ENCODE results near the gene CD55. TPM values are rescaled to one million over a fixed set of nuclear protein-coding genes. Genes with fewer than 3 reads are reported as not detected.

The CD55 gene
- total and polyA plus RNA-seq, 2 of the 13 experiments (the other 11 are each of a cell fraction or from before 2014, with no cell fraction given), result 6.0 to 56.0 TPM

DNA sequence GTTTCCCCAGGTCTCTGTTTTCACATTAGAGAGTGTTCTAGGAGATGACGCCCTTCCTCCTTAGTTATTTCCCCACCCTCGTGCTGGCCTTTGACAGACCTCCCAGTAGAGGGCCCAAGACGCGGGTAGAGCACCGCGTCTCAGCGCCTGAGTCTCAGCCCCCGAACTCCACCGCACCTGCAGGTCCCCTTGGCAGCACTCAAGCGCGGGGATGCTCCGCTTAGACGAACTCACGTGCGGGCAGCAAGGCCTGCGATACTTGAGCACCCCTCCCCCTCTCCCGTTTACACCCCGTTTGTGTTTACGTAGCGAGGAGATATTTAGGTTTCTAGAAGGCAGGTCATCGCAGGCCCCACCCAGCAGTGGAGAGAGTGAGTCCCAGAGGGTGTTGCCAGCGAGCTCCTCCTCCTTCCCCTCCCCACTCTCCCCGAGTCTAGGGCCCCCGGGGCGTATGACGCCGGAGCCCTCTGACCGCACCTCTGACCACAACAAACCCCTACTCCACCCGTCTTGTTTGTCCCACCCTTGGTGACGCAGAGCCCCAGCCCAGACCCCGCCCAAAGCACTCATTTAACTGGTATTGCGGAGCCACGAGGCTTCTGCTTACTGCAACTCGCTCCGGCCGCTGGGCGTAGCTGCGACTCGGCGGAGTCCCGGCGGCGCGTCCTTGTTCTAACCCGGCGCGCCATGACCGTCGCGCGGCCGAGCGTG is at the start of gene CD55 (continued):
- TF ChIP-seq, protein P1, sequence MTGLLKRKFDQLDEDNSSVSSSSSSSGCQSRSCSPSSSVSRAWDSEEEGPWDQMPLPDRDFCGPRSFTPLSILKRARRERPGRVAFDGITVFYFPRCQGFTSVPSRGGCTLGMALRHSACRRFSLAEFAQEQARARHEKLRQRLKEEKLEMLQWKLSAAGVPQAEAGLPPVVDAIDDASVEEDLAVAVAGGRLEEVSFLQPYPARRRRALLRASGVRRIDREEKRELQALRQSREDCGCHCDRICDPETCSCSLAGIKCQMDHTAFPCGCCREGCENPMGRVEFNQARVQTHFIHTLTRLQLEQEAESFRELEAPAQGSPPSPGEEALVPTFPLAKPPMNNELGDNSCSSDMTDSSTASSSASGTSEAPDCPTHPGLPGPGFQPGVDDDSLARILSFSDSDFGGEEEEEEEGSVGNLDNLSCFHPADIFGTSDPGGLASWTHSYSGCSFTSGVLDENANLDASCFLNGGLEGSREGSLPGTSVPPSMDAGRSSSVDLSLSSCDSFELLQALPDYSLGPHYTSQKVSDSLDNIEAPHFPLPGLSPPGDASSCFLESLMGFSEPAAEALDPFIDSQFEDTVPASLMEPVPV (CRISPR knock-in tag; IDR thresholded peaks at IDR 0.05), result peak; percentile 39; the same call in 1 of the 2 replicates
- TF ChIP-seq ZNF138 (CRISPR knock-in tag; IDR thresholded peaks at IDR 0.05; ENCODE audit: low read depth) (peak; percentile 65; the same call in 1 of the 2 replicates), TMF1 (CRISPR knock-in tag; IDR thresholded peaks at IDR 0.05; ENCODE audit: low read depth) (peak; percentile 87), NR2C2 (CRISPR knock-in tag; IDR thresholded peaks at IDR 0.05; ENCODE audit: borderline replicate concordance) (peak; percentile 54; the same call in 1 of the 2 replicates), RARA (CRISPR knock-in tag; IDR thresholded peaks at IDR 0.05) (peak; percentile 49; the same call in 1 of the 2 replicates), TCF7 (IDR thresholded peaks at IDR 0.05; ENCODE audit: low read depth) (peak; percentile 35; the same call in 1 of the 2 replicates), SP1 (IDR thresholded peaks at IDR 0.05) (no peak), SP1 (CRISPR knock-in tag; IDR thresholded peaks at IDR 0.05) (no peak; the same call in 1 of the 2 replicates), ZNF567 (CRISPR knock-in tag; IDR thresholded peaks at IDR 0.05; ENCODE audit: borderline replicate concordance) (no peak), MIER2 (CRISPR knock-in tag; IDR thresholded peaks at IDR 0.05) (no peak), NFKBIZ (CRISPR knock-in tag; IDR thresholded peaks at IDR 0.05) (0 out of 2 replicates have a peak, but pooled peaks have one; percentile 24), THAP11 (CRISPR knock-in tag; IDR thresholded peaks at IDR 0.05) (peak; percentile 55; the same call in 1 of the 2 replicates), TRIM24 (CRISPR knock-in tag; IDR thresholded peaks at IDR 0.05) (no peak), ZNF124 (CRISPR knock-in tag; IDR thresholded peaks at IDR 0.05) (no peak), NFKB2 (CRISPR knock-in tag; IDR thresholded peaks at IDR 0.05; ENCODE audit: borderline replicate concordance) (no peak), RNF2 (conservative IDR thresholded peaks at IDR 0.05; ENCODE audit: low read depth) (0 out of 2 replicates have a peak, but pooled peaks have one; percentile 22), ELF3 (CRISPR knock-in tag; IDR thresholded peaks at IDR 0.05) (peak; percentile 15; the same call in 1 of the 2 replicates), MAFF (IDR thresholded peaks at IDR 0.05; ENCODE audit: low read depth, low read length) (no peak), ZNF761 (CRISPR knock-in tag; conservative IDR thresholded peaks at IDR 0.05) (peak; percentile 97), ARID2 (CRISPR knock-in tag; IDR thresholded peaks at IDR 0.05; ENCODE audit: borderline replicate concordance) (peak; percentile 79; the same call in 1 of the 2 replicates), ZMYM3 (CRISPR knock-in tag; IDR thresholded peaks at IDR 0.05) (peak; percentile 17; the same call in 1 of the 2 replicates)
- TF ChIP-seq, protein P2, sequence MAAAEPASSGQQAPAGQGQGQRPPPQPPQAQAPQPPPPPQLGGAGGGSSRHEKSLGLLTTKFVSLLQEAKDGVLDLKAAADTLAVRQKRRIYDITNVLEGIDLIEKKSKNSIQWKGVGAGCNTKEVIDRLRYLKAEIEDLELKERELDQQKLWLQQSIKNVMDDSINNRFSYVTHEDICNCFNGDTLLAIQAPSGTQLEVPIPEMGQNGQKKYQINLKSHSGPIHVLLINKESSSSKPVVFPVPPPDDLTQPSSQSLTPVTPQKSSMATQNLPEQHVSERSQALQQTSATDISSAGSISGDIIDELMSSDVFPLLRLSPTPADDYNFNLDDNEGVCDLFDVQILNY (CRISPR knock-in tag; conservative IDR thresholded peaks at IDR 0.05), result 0 out of 2 replicates have a peak, but pooled peaks have one; percentile 10
- TF ChIP-seq, protein P3, sequence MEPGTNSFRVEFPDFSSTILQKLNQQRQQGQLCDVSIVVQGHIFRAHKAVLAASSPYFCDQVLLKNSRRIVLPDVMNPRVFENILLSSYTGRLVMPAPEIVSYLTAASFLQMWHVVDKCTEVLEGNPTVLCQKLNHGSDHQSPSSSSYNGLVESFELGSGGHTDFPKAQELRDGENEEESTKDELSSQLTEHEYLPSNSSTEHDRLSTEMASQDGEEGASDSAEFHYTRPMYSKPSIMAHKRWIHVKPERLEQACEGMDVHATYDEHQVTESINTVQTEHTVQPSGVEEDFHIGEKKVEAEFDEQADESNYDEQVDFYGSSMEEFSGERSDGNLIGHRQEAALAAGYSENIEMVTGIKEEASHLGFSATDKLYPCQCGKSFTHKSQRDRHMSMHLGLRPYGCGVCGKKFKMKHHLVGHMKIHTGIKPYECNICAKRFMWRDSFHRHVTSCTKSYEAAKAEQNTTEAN (CRISPR knock-in tag; conservative IDR thresholded peaks at IDR 0.05), result 0 out of 2 replicates have a peak, but pooled peaks have one; percentile 35
- TF ChIP-seq, protein P4, sequence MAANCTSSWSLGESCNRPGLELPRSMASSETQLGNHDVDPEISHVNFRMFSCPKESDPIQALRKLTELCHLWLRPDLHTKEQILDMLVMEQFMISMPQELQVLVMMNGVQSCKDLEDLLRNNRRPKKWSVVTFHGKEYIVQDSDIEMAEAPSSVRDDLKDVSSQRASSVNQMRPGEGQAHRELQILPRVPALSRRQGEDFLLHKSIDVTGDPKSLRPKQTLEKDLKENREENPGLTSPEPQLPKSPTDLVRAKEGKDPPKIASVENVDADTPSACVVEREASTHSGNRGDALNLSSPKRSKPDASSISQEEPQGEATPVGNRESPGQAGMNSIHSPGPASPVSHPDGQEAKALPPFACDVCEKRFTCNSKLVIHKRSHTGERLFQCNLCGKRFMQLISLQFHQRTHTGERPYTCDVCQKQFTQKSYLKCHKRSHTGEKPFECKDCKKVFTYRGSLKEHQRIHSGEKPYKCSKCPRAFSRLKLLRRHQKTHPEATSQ (CRISPR knock-in tag; IDR thresholded peaks at IDR 0.05; ENCODE audit: borderline replicate concordance), result peak; percentile 21; the same call in 1 of the 2 replicates
